HG02588 (cell line): ENCODE results near the gene SPATA3.
"Not testable (repeated sequence)": the region's sequence is repeated elsewhere in the genome, so short reads cannot be mapped to it uniquely, and the experiment has no call there.

ENCODE experiments used
- ATAC-seq: cut with Tn5 transposase; IDR thresholded peaks from one replicate; pipeline ENCODE4 v1.9.1; 2021; ENCODE audit warnings: mild to moderate bottlenecking, moderate library complexity; ENCODE audit not compliant: unreplicated experiment

The SPATA3 gene

GRCh38 chr2:230968314-230968713, 27.6 kb upstream of the SPATA3 start:
- not testable (repeated sequence) for ATAC-seq

DNA sequence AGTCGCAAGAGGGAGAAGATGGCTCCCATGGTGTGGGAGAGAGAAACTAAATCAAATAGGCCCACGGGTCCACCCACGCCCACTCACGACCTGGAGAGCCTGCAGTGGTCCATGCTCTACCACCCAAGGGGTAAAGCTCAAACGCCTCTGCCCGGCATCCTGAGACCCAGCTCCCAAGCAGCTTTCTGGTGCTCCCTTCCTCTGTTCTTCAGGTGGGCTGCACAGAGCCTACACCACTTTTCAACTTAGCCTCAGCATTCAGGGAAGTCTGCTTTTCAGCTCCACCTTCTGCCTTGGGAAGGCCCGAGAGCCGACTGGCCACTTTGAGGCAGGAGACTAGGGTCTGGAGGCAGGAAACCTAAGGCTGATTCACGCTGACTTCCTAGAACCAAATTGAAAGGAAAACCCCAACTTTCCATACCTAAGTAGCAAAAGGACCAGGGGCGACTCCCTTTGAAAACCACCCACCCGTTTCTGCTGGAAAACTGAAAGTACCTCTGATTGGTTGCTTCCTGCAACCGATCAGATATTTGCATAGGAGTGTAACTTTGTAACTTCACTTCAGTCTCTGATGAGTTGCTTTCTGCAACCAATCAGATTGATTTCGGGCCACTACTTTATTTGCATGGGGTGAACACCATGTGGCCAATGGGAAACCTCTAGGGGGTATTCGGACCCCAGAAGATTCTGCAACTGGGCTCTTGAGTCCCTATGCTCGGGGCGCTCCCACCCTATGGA, 26.8 kb upstream of the SPATA3 start:
- no peak for ATAC-seq

- ATAC-seq, result no peak
These were observed 26.3 kb upstream of the SPATA3 start for GRCh38 chr2:230969659-230970015.

GRCh38 chr2:230972046-230972445, 23.9 kb upstream of the SPATA3 start:
- ATAC-seq, result no peak

GRCh38 chr2:230974096-230974913, 21.6 kb upstream of the SPATA3 start:
- peak; percentile 86 for ATAC-seq

DNA sequence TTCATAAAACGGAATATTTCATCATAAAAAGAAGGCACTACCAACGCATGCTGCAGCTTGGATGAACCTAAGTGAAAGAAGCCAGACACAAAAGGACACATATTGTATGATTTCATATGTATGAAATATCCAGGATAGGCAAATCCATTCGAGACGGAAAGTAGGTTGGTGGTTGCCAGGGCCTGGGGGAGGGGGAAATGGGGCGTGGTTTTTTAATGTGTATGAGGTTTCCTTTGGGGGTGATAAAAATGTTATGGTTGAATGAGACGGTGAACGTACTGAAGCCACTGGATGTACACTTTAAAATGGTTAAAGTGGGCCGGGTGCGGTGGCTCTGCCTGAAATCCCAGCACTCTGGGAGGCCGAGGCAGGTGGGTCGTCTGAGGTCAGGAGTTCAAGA, 20.0 kb upstream of the SPATA3 start:
- ATAC-seq, result no peak

- no peak for ATAC-seq
These were observed 19.2 kb upstream of the SPATA3 start for GRCh38 chr2:230976671-230977171.

GRCh38 chr2:230980468-230980867, 15.5 kb upstream of the SPATA3 start:
- ATAC-seq, result no peak

GRCh38 chr2:230981704-230982103, 14.2 kb upstream of the SPATA3 start:
- ATAC-seq, result no peak

GRCh38 chr2:230982126-230982525, 13.8 kb upstream of the SPATA3 start:
- ATAC-seq, result no peak

GRCh38 chr2:230982528-230982927, 13.4 kb upstream of the SPATA3 start:
- no peak for ATAC-seq

DNA sequence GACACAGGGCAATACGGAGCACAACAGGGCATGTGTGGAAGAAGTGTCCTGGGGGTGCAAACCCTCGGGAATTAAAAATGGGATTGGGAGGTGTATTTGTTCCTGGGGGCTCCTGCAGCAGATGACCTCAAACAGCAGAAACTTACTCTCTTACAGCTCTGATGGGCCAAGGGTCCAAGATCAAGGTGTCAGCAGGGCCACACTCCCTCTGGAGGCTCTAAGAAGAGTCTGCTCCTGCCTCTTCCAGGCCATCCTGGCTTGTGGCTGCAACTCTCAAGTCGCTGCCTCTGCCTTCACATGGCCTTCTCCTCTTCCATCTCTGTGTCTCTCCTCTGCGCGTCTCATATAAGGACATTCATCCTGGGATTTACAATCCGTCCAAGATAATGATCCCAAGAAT, 12.4 kb upstream of the SPATA3 start:
- no peak for ATAC-seq

- ATAC-seq, result peak; percentile 74
These were observed 11.3 kb upstream of the SPATA3 start for GRCh38 chr2:230984393-230985220.

- ATAC-seq, result no peak
These were observed 10.2 kb upstream of the SPATA3 start for GRCh38 chr2:230985519-230986231.

- peak; percentile 1 for ATAC-seq
These were observed 9.3 kb upstream of the SPATA3 start for GRCh38 chr2:230986520-230987136.

DNA sequence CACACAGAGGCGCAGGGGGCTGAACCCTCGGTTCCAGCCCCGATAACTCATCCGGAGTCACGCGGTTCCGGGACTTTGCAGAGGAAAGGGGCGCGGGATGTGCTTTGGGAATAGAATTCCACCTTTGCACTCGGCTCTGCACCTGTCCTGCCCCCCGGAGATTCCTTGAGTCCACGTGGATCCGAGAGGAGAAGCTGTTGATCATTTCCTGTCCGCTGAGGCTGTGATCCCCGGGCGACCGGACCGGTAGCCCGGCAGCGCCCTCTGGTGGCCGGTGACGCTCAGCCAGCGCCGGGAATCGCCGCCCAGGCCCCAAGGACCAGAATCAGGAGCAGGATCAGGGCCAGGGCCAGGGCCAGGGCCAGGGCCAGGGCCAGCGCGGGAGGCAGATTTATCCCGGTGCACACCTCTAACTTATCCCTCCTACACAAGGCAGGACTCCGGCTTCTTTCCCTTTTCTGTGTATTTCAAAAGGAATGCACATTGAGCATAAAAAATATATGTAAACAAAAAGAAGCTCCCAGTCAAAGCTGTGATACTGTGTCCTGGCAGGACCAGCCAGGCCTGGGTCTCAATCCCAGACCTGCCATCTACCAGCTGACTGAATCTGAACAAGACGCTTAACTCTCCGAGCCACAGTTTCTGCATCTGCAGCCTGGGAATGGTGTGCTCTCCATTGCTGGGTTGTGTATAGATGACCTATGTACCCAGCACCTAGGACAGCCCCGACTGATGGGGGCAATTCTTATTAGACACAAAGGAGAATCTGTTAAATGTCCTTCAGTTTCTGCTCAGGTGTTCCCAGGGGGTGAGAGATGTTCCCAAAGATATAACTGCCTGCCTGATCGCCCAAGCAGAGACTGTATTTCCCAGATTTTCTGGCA, 8.5 kb upstream of the SPATA3 start:
- peak; percentile 35 for ATAC-seq

DNA sequence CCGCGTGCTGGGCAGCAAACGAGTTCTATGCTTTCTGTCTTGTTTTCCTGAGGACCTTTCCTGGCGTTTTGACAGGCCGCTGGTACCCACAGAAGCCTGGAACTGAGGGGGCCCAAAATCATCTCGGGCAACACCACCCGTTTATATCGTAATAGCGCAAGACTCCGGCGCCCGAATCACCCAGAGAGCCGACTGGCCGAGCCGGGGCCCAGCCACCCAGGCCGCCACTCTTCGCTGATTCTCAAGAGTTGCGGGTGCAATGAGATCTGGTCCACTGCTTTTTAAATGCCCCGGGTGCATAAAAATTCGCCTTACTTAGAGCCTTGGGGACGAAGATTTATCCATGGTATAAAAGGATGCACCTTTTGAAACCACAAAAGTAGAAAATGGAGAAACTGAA, 6.2 kb upstream of the SPATA3 start:
- ATAC-seq, result no peak

- ATAC-seq, result no peak
These were observed 5.6 kb upstream of the SPATA3 start for GRCh38 chr2:230990131-230990898.

GRCh38 chr2:230990899-230991150, 5.1 kb upstream of the SPATA3 start:
- no peak for ATAC-seq
